HUES6 (cell line): ENCODE measurements around the gene ANO10.

Source experiments
- H3K27ac ChIP-seq: 2 replicates; pipeline ENCODE4 v1.7.0; 2013; ENCODE audit warnings: low read depth, mild to moderate bottlenecking, low read length, inconsistent platforms
- H3K27me3 ChIP-seq: 2 replicates; pipeline ENCODE4 v1.6.1; 2013; ENCODE audit warnings: low read length; ENCODE audit not compliant: control insufficient read depth, insufficient read depth
- H3K36me3 ChIP-seq: 2 replicates; pipeline ENCODE4 v1.6.1; 2013; ENCODE audit warnings: low read length; ENCODE audit not compliant: control insufficient read depth, insufficient read depth
- H3K4me1 ChIP-seq: 2 replicates; pipeline ENCODE4 v1.6.1; 2013; ENCODE audit warnings: low read length; ENCODE audit not compliant: control insufficient read depth, insufficient read depth
- H3K4me3 ChIP-seq: 2 replicates; pipeline ENCODE4 v1.5.1; 2013; ENCODE audit warnings: low read depth, low read length
- H3K9ac ChIP-seq: one replicate; pipeline ENCODE4 v1.6.1; 2013; ENCODE audit warnings: mild to moderate bottlenecking, low read length
- H3K9me3 ChIP-seq: 2 replicates; pipeline ENCODE4 v1.6.1; 2013; ENCODE audit warnings: low read depth, low read length; ENCODE audit not compliant: control insufficient read depth, insufficient read depth

ANO10 gene

GRCh38 chr3:43442872-43443395 lies 178.9 kb downstream of the ANO10 start:
- no peak overlapping the region for H3K4me3 ChIP-seq
- H3K4me1 ChIP-seq: no peaks in the 10 kb centered on the region
- H3K9me3 ChIP-seq: 0 out of 2 replicates have a peak, but pooled peaks cover 3% of the 10 kb centered on the region
- no peaks in the 10 kb centered on the region for H3K36me3 ChIP-seq
- H3K9ac ChIP-seq: no peak overlapping the region
- no peak overlapping the region for H3K27ac ChIP-seq
- no peaks in the 10 kb centered on the region for H3K27me3 ChIP-seq

DNA sequence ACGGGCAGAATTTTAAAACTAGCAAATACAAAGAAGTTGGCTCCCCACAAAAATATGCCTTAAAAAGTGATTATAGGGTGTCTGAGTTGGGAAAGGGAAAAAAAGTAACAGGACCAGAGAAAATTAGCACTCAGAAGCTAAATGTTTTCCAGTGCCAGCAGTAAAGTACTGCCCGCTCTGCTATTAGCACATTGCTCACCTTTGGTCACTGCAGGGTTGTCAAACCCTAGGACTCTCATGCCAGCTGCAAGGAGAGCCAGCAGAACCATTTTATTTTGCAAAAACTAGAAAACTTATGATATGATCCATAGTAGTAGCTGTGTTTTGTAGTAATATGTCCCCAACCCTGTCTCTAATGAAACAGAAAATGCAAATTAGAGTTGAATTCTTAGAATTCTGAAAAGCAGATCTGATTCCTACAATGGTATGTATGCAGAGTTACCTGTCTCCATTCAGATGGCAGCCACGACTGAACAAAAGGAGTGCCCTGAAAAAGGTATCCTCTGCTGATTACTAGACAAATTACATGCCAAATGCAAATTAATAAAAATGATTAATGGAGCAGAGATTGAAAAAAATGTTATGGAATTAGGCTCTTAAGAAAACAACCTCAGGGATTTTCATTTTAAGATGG lies 185.2 kb downstream of the ANO10 start:
- Histone ChIP-seq H3K9ac (no peak overlapping the region), H3K27ac (no peak overlapping the region), H3K4me1 (peaks cover 15% of the 10 kb centered on the region)

DNA sequence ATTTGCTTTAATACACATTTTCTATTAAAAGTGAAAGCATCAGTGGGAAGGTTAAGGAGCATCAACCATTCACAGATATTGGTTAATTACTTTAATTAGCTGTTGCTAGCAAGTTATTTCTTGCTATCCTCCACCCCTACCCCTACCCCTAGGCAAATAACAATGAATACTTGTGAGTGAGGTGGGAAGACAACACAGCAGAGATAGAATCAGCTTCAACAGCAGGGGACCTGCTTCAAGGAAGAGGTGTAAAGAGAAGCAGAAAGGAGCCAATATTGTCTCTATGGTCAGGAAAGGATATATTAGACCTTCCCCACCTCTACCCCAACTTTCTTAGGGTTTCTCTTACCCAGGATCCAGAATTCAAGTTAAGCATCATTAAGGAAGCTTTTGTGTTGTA lies 186.1 kb downstream of the ANO10 start:
- Histone ChIP-seq H3K4me3 (no peak overlapping the region), H3K9me3 (0 out of 2 replicates have a peak, but pooled peaks cover 1% of the 10 kb centered on the region), H3K27me3 (no peaks in the 10 kb centered on the region), H3K36me3 (no peaks in the 10 kb centered on the region), H3K27ac (no peak overlapping the region), H3K4me1 (peaks cover 15% of the 10 kb centered on the region), H3K9ac (no peak overlapping the region)

More for the DNA sequence above, 185.2 kb downstream of the ANO10 start:
- 0 out of 2 replicates have a peak, but pooled peaks cover 3% of the 10 kb centered on the region for H3K9me3 ChIP-seq
- H3K27me3 ChIP-seq: no peaks in the 10 kb centered on the region
- H3K4me3 ChIP-seq: no peak overlapping the region
- H3K36me3 ChIP-seq: no peaks in the 10 kb centered on the region

- Histone ChIP-seq H3K27ac (no peak overlapping the region), H3K4me1 (peaks cover 15% of the 10 kb centered on the region), H3K9me3 (no peaks in the 10 kb centered on the region), H3K36me3 (no peaks in the 10 kb centered on the region), H3K27me3 (no peaks in the 10 kb centered on the region), H3K4me3 (no peak overlapping the region), H3K9ac (no peak overlapping the region)
These were observed 187.4 kb downstream of the ANO10 start for GRCh38 chr3:43434431-43434830.

- Histone ChIP-seq H3K27ac (no peak overlapping the region), H3K36me3 (no peaks in the 10 kb centered on the region), H3K9ac (no peak overlapping the region)
These were observed 189.3 kb downstream of the ANO10 start for GRCh38 chr3:43432462-43432861.

DNA sequence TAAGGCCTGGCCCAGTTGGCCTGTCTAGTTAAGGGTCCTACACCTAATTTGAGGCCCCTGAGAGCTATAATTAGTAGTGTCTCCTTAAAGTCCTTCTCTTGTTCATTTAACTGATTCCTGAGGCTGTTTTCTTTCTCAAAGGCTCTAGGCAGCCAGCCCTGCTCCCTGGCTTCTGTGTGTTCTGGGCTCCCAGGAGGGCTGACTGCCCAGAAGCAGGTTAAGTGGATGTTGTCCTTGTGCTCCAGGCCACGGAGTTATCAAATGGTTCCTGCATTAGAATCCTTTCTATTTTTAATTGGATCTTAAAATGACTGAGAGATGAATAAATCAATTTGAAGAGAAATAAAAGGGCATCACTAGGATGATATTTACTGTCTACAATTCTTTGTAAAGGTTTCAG lies 195.4 kb downstream of the ANO10 start:
- Histone ChIP-seq H3K4me3 (no peak overlapping the region), H3K36me3 (no peaks in the 10 kb centered on the region), H3K27ac (no peak overlapping the region), H3K4me1 (peaks cover 11% of the 10 kb centered on the region; the same call in 1 of the 2 replicates), H3K9ac (no peak overlapping the region), H3K27me3 (no peaks in the 10 kb centered on the region), H3K9me3 (no peaks in the 10 kb centered on the region; the same call in 1 of the 2 replicates)

More at GRCh38 chr3:43432462-43432861, 189.3 kb downstream of the ANO10 start:
- no peak overlapping the region for H3K4me3 ChIP-seq
- no peaks in the 10 kb centered on the region for H3K27me3 ChIP-seq
- peaks cover 15% of the 10 kb centered on the region for H3K4me1 ChIP-seq
- H3K9me3 ChIP-seq: no peaks in the 10 kb centered on the region

GRCh38 chr3:43425829-43426228 lies 196.0 kb downstream of the ANO10 start:
- Histone ChIP-seq H3K4me3 (no peak overlapping the region), H3K27ac (no peak overlapping the region), H3K4me1 (peaks cover 11% of the 10 kb centered on the region; the same call in 1 of the 2 replicates), H3K9me3 (no peaks in the 10 kb centered on the region; the same call in 1 of the 2 replicates), H3K36me3 (no peaks in the 10 kb centered on the region), H3K9ac (no peak overlapping the region), H3K27me3 (no peaks in the 10 kb centered on the region)

DNA sequence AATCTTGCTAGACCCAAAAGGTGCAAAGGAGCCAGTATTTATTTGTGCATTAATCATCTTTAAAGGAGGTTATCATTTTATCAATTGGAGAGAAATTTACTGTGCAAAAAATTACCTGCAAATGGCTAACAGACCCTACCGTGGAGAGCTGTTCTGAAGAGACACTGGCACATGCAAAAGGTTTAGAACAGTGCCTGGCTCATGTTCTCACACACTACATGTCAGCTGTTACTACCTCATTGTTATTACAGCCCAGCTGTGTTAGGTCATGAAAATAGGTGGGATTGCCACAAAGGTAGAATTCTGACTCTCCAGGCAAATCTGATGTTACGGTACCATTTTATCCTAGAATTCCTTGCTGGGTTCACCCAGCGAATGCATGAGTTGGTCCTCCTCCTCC lies 198.2 kb downstream of the ANO10 start:
- H3K4me1 ChIP-seq: peaks cover 11% of the 10 kb centered on the region; the same call in 1 of the 2 replicates

DNA sequence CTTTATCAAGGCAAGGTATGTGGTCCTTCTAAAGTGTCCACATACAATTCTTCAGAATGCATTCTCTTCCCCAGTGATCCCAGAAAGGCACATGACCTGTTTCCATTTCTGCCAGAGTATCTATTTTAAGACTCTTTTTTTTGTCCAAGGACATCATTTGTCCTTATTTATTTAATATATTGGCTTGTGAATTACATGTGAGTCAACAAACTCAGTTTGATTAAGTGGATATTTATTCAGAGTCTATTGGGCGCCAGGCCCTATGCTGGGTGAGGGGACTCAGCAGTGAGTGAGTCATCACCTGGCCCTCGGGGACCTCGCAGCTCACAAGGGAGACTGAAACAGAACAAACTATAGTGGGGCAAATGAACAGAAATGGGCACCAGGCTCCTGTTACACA lies 198.7 kb downstream of the ANO10 start:
- no peaks in the 10 kb centered on the region for H3K27me3 ChIP-seq
- no peaks in the 10 kb centered on the region for H3K36me3 ChIP-seq
- no peak overlapping the region for H3K9ac ChIP-seq
- peaks cover 11% of the 10 kb centered on the region; the same call in 1 of the 2 replicates for H3K4me1 ChIP-seq
- no peaks in the 10 kb centered on the region; the same call in 1 of the 2 replicates for H3K9me3 ChIP-seq
- H3K4me3 ChIP-seq: no peak overlapping the region
- H3K27ac ChIP-seq: no peak overlapping the region

More for the DNA sequence above, 198.2 kb downstream of the ANO10 start:
- Histone ChIP-seq H3K36me3 (no peaks in the 10 kb centered on the region), H3K9ac (no peak overlapping the region), H3K27ac (no peak overlapping the region), H3K4me3 (no peak overlapping the region), H3K27me3 (no peaks in the 10 kb centered on the region), H3K9me3 (no peaks in the 10 kb centered on the region; the same call in 1 of the 2 replicates)

DNA sequence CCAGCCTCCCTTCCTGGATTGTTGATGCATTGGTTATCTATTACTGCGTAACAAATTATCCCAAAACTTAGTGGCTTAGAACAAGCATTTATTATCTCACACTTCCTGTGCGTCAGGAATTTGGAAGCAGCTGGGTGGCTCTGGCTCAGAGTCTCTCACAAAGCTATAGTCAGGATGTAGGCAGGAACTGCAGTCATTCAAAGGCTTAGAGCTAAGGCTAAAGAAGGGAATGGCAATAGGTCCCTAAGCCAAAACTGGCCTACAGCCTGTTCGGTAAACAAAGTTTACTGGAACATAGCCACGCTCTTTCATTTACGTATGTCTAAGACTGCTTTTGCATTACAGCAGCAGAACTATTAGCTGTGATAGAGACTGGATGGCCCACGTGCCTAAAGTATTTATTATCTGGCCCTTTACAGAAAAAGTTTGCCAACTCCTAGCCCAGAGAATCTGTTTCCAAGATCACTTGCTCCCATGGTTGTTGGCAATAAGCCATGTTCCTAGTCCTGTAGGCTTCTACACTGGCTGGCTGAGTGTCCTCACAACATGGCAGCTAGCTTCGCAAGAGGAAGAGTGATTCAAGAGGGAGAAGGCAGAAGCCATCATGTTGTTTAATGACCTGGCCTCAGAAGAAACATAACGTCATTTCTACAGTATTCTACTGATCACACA lies 203.1 kb downstream of the ANO10 start:
- Histone ChIP-seq H3K27ac (no peak overlapping the region), H3K9me3 (no peaks in the 10 kb centered on the region), H3K27me3 (no peaks in the 10 kb centered on the region), H3K36me3 (no peaks in the 10 kb centered on the region), H3K4me3 (no peak overlapping the region), H3K9ac (no peak overlapping the region), H3K4me1 (no peaks in the 10 kb centered on the region)

GRCh38 chr3:43417133-43417532 lies 204.7 kb downstream of the ANO10 start:
- Histone ChIP-seq H3K9me3 (no peaks in the 10 kb centered on the region), H3K4me1 (no peaks in the 10 kb centered on the region), H3K27me3 (no peaks in the 10 kb centered on the region), H3K36me3 (no peaks in the 10 kb centered on the region), H3K4me3 (no peak overlapping the region), H3K27ac (no peak overlapping the region), H3K9ac (no peak overlapping the region)
